Motor neuron (in vitro differentiated cells): ENCODE measurements around the gene GALK2. TPM values are rescaled to one million over a fixed set of nuclear protein-coding genes. Genes with fewer than 3 reads are reported as not detected.

Experiments
- ATAC-seq, 8 experiments: fragments of 200-7000 bp; cut with Tn5 transposase; replicated peaks in 6 of 8; 2 replicates each; pipeline ENCODE4 v1.8.0; 2021; ENCODE audit warnings: mild to moderate bottlenecking in 8 of 8, moderate library complexity in 8 of 8
- H3K27ac ChIP-seq, 2 donors: fragments of 250-450 bp; sonication (Bioruptor Pico); 2 replicates each; pipeline ENCODE4 v1.9.0; 2021; ENCODE audit warnings: antibody characterized with exemption in 2 of 2, mild to moderate bottlenecking in 2 of 2, moderate library complexity in 1 of 2
- H3K4me1 ChIP-seq, 2 donors: fragments of 250-450 bp; sonication (Bioruptor Pico); replicated peaks in 1 of 2; 2 replicates each; pipeline ENCODE4 v1.6.1; 2021; ENCODE audit warnings: antibody characterized with exemption in 2 of 2, mild to moderate bottlenecking in 2 of 2, moderate library complexity in 1 of 2
- H3K4me3 ChIP-seq, 5 donors: fragments of 250-450 bp; sonication (Bioruptor Pico); 2 replicates each; pipeline ENCODE4 v1.9.0; 2021; ENCODE audit warnings: antibody characterized with exemption in 5 of 5, mild to moderate bottlenecking in 5 of 5, moderate library complexity in 4 of 5
- WGBS, 10 experiments: fragments of 450-650 bp; shearing (Covaris generic); methylation state at CpG; one replicate each; pipeline ENCODE4 v1.0.0; 2022; 5-methylcytosine and 5-hydroxymethylcytosine counted together
- in situ Hi-C, 9 experiments: fragments of 400-800 bp; cut with MboI; loops; one replicate each; pipeline ENCODE4 v1.15.0; 2021; ENCODE audit warnings: low sequenced_read_pairs in 9 of 9, low pct_unique_long_range_greater_than_20kb in 2 of 9; ENCODE audit not compliant: unreplicated experiment in 9 of 9
- total RNA-seq, 8 experiments: library from RNA; unstranded; fragments of 300-600 nt; gene quantifications; 2 replicates each; pipeline versions ENCODE4 v1.2.3 to v1.2.4, GENCODE V29; 2022

GALK2 gene
- total RNA-seq, 8 experiments from 2014 or later = 16.5 to 36.3 (median 25.8) TPM

GRCh38 chr15:49279521-49280456, 109.7 kb downstream of the GALK2 start:
- in situ Hi-C loops = loop anchor here in 1 of 9 experiments (25.0 kb wide), 1 partner anchor 133 kb away; the partner anchor contains the start of gene FGF7
- ATAC-seq = peak in 3 of 8 experiments; percentile 41 to 86 (median 80)
- Histone ChIP-seq H3K4me1 (no peaks in the 10 kb centered on the region), H3K27ac (no peak overlapping the region), H3K4me3 (no peak overlapping the region)
- WGBS, 10 experiments = 0 to 93% (median 79%) methylated on average over 1 to 4 of the region's 4 CpGs; no CpG with 5 or more reads in 2 of the 10 experiments

- Histone ChIP-seq H3K4me3 (no peak overlapping the region), H3K4me1 (no peaks in the 10 kb centered on the region), H3K27ac (no peak overlapping the region)
- 50 to 100% (median 88%) methylated on average over 1 of the region's 1 CpG; no CpG with 5 or more reads in 3 of the 10 experiments for WGBS, 10 experiments
- no peak for ATAC-seq
- in situ Hi-C loops = loop anchor here in 1 of 9 experiments (25.0 kb wide), 1 partner anchor 130 kb away; the partner anchor contains the start of gene FGF7
Measured at GRCh38 chr15:49282366-49282765, 112.3 kb downstream of the GALK2 start.

GRCh38 chr15:49286649-49287404, 116.8 kb downstream of the GALK2 start:
- no peak for ATAC-seq
- in situ Hi-C loops = loop anchor here in 1 of 9 experiments (25.0 kb wide), 1 partner anchor 125 kb away; the partner anchor contains the start of gene FGF7
- Histone ChIP-seq H3K27ac (no peak overlapping the region), H3K4me3 (no peak overlapping the region), H3K4me1 (no peaks in the 10 kb centered on the region)
- 73 to 100% (median 90%) methylated on average over 1 to 4 of the region's 4 CpGs for WGBS, 10 experiments

GRCh38 chr15:49287481-49287880, 117.4 kb downstream of the GALK2 start:
- no peaks in the 10 kb centered on the region for H3K4me1 ChIP-seq
- in situ Hi-C loops = loop anchor here in 1 of 9 experiments (25.0 kb wide), 1 partner anchor 125 kb away; the partner anchor contains the start of gene FGF7
- no peak for ATAC-seq
- no peak overlapping the region for H3K27ac ChIP-seq
- H3K4me3 ChIP-seq = no peak overlapping the region

- no peak overlapping the region for H3K27ac ChIP-seq
Measured at GRCh38 chr15:49288391-49288790, 118.3 kb downstream of the GALK2 start.

GRCh38 chr15:49290191-49290590, 120.1 kb downstream of the GALK2 start:
- WGBS, 10 experiments = 38 to 60% (median 40%) methylated on average over 1 of the region's 1 CpG; no CpG with 5 or more reads in 7 of the 10 experiments
- Histone ChIP-seq H3K27ac (no peak overlapping the region), H3K4me1 (no peaks in the 10 kb centered on the region), H3K4me3 (no peak overlapping the region)
- ATAC-seq = no peak
- in situ Hi-C loops = loop anchor here in 1 of 9 experiments (25.0 kb wide), 1 partner anchor 122 kb away; the partner anchor contains the start of gene FGF7

More at GRCh38 chr15:49288391-49288790, 118.3 kb downstream of the GALK2 start:
- H3K4me3 ChIP-seq = no peak overlapping the region
- ATAC-seq = no peak
- no peaks in the 10 kb centered on the region for H3K4me1 ChIP-seq
- in situ Hi-C loops = loop anchor here in 1 of 9 experiments (25.0 kb wide), 1 partner anchor 124 kb away; the partner anchor contains the start of gene FGF7
- WGBS, 10 experiments = 62 to 100% (median 100%) methylated on average over 1 to 2 of the region's 2 CpGs; no CpG with 5 or more reads in 2 of the 10 experiments

- in situ Hi-C loops = loop anchor here in 1 of 9 experiments (25.0 kb wide), 1 partner anchor 118 kb away; the partner anchor contains the start of gene FGF7
- ATAC-seq = no peak
- Histone ChIP-seq H3K4me3 (no peak overlapping the region), H3K4me1 (no peaks in the 10 kb centered on the region), H3K27ac (no peak overlapping the region)
Measured at GRCh38 chr15:49293941-49294340, 123.9 kb downstream of the GALK2 start.

GRCh38 chr15:49296258-49296657, 126.2 kb downstream of the GALK2 start:
- in situ Hi-C loops = loop anchor here in 1 of 9 experiments (25.0 kb wide), 1 partner anchor 116 kb away; the partner anchor contains the start of gene FGF7
- no peaks in the 10 kb centered on the region for H3K4me1 ChIP-seq
- WGBS, 10 experiments = 86 to 100% (median 95%) methylated on average over 1 of the region's 1 CpG; no CpG with 5 or more reads in 4 of the 10 experiments
- no peak for ATAC-seq
- no peak overlapping the region for H3K4me3 ChIP-seq
- no peak overlapping the region for H3K27ac ChIP-seq

- WGBS, 10 experiments = 67 to 100% (median 100%) methylated on average over 1 of the region's 1 CpG
- Histone ChIP-seq H3K4me3 (no peak overlapping the region), H3K4me1 (no peaks in the 10 kb centered on the region), H3K27ac (no peak overlapping the region)
- ATAC-seq = no peak
- in situ Hi-C loops = loop anchor here in 1 of 9 experiments (25.0 kb wide), 1 partner anchor 115 kb away; the partner anchor contains the start of gene FGF7
Measured at GRCh38 chr15:49297584-49297983, 127.5 kb downstream of the GALK2 start.

GRCh38 chr15:49300856-49301255, 130.8 kb downstream of the GALK2 start:
- ATAC-seq = no peak
- WGBS, 10 experiments = 100% methylated on average over 1 to 3 of the region's 3 CpGs; no CpG with 5 or more reads in 2 of the 10 experiments
- in situ Hi-C loops = no loop called here

GRCh38 chr15:49301562-49301961, 131.5 kb downstream of the GALK2 start:
- in situ Hi-C loops = no loop called here
- no peak overlapping the region for H3K27ac ChIP-seq
- H3K4me1 ChIP-seq = no peaks in the 10 kb centered on the region
- no peak overlapping the region for H3K4me3 ChIP-seq
- ATAC-seq = no peak

More at GRCh38 chr15:49300856-49301255, 130.8 kb downstream of the GALK2 start:
- no peak overlapping the region for H3K27ac ChIP-seq
- no peaks in the 10 kb centered on the region for H3K4me1 ChIP-seq
- no peak overlapping the region for H3K4me3 ChIP-seq

GRCh38 chr15:49303003-49303402, 133.0 kb downstream of the GALK2 start:
- Histone ChIP-seq H3K4me3 (no peak overlapping the region), H3K4me1 (no peaks in the 10 kb centered on the region), H3K27ac (no peak overlapping the region)
- in situ Hi-C loops = no loop called here
- 83 to 100% (median 97%) methylated on average over 1 to 3 of the region's 3 CpGs; no CpG with 5 or more reads in 1 of the 10 experiments for WGBS, 10 experiments
- ATAC-seq = no peak
